DOHH2 (cell line): ENCODE results near the gene EIF2B2.

Experiments used
- H3F3A ChIP-seq: fragments of 200-600 bp; sonication (generic), shearing (Covaris generic); 2 replicates; pipeline ENCODE4 v1.6.0; 2016; ENCODE audit warnings: antibody characterized with exemption, mild to moderate bottlenecking; ENCODE audit not compliant: control insufficient read depth, insufficient read depth
- H3K27ac ChIP-seq: fragments of 200-600 bp; sonication (generic); 2 replicates; pipeline ENCODE4 v1.5.1; 2014; ENCODE audit warnings: low read depth, mild to moderate bottlenecking, low read length, moderate library complexity
- H3K27me3 ChIP-seq: fragments of 200-600 bp; sonication (generic); 2 replicates; pipeline ENCODE4 v1.6.1; 2014; ENCODE audit warnings: mild to moderate bottlenecking, low read length, mixed read lengths; ENCODE audit not compliant: control insufficient read depth
- H3K36me3 ChIP-seq: fragments of 200-600 bp; sonication (generic); 2 replicates; pipeline ENCODE4 v1.6.1; 2014; ENCODE audit warnings: mild to moderate bottlenecking, low read length, moderate library complexity, mixed read lengths; ENCODE audit not compliant: control insufficient read depth
- H3K4me1 ChIP-seq: fragments of 200-600 bp; sonication (generic); 2 replicates; pipeline ENCODE4 v1.6.1; 2014; ENCODE audit warnings: mild to moderate bottlenecking, low read length, mixed read lengths; ENCODE audit not compliant: control insufficient read depth
- H3K4me2 ChIP-seq: fragments of 200-600 bp; sonication (generic); 2 replicates; pipeline ENCODE4 v1.6.0; 2014; ENCODE audit warnings: mild to moderate bottlenecking, low read length, moderate library complexity
- H3K4me3 ChIP-seq: fragments of 200-600 bp; sonication (generic); 2 replicates; pipeline ENCODE4 v1.5.1; 2014; ENCODE audit warnings: mild to moderate bottlenecking, low read length, mixed read lengths
- H3K79me2 ChIP-seq: fragments of 200-600 bp; sonication (generic); 2 replicates; pipeline ENCODE4 v1.6.1; 2014; ENCODE audit warnings: mild to moderate bottlenecking, low read length, mixed read lengths; ENCODE audit not compliant: control insufficient read depth
- H3K9me2 ChIP-seq: fragments of 200-600 bp; sonication (generic); replicated peaks from 2 replicates; pipeline ENCODE4 v1.6.1; 2014; ENCODE audit warnings: mild to moderate bottlenecking, low read length, mixed read lengths; ENCODE audit not compliant: control insufficient read depth
- H3K9me3 ChIP-seq: fragments of 200-600 bp; sonication (generic); 2 replicates; pipeline ENCODE4 v1.6.1; 2014; ENCODE audit warnings: antibody characterized with exemption, low read length, mixed read lengths; ENCODE audit not compliant: control insufficient read depth, insufficient read depth
- H4K20me1 ChIP-seq: fragments of 200-600 bp; sonication (generic); 2 replicates; pipeline ENCODE4 v1.6.0; 2014; ENCODE audit warnings: low read depth, mild to moderate bottlenecking, antibody characterized with exemption, low read length, moderate library complexity; ENCODE audit not compliant: control insufficient read depth, insufficient read depth
- EZH2phosphoT487 ChIP-seq: fragments of 200-600 bp; sonication (generic); IDR thresholded peaks from 2 replicates; pipeline ENCODE4 v1.6.1; 2017; ENCODE audit warnings: borderline replicate concordance, mild to moderate bottlenecking, antibody characterized with exemption, low read length, moderate library complexity, mixed read lengths
- TF ChIP-seq, protein P1 (sequence below): fragments of 200-600 bp; sonication (generic); IDR thresholded peaks from one replicate; pipeline ENCODE4 v1.5.1; 2014; ENCODE audit warnings: antibody characterized with exemption, mild to moderate bottlenecking, low read depth, low read length; ENCODE audit not compliant: poor library complexity, severe bottlenecking

Gene EIF2B2

DNA sequence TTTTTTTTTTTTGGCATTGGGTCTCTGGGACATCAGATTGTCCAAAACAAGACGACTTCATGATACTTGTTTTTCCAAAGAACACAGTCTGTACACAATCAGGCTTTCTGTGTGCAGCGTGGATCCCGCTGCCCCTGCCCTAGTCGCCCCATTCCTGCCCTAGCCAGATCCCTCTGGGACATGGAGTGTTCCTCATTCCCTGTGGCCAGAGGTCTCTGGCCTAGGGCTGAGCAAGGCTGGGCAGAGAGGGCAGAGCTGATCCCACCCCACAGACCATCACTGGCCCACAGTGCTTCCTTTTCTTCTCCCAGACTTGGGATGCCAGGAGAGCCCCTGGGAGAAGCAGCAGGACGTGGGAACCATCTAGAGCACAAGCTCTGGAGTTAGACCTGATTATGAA is 20.9 kb upstream of the EIF2B2 start:
- no peak overlapping the region for H3K4me3 ChIP-seq
- no peaks in the 10 kb centered on the region for H3K9me2 ChIP-seq
- no peaks in the 10 kb centered on the region; the same call in 1 of the 2 replicates for H3K4me1 ChIP-seq
- no peaks in the 10 kb centered on the region for H4K20me1 ChIP-seq
- H3K36me3 ChIP-seq, result no peaks in the 10 kb centered on the region
- no peaks in the 10 kb centered on the region for H3K9me3 ChIP-seq
- H3K27me3 ChIP-seq, result no peaks in the 10 kb centered on the region
- H3K27ac ChIP-seq, result no peak overlapping the region
- H3K4me2 ChIP-seq, result no peak overlapping the region
- H3K79me2 ChIP-seq, result no peaks in the 10 kb centered on the region
- no peaks in the 10 kb centered on the region for H3F3A ChIP-seq
- TF ChIP-seq, protein P1, sequence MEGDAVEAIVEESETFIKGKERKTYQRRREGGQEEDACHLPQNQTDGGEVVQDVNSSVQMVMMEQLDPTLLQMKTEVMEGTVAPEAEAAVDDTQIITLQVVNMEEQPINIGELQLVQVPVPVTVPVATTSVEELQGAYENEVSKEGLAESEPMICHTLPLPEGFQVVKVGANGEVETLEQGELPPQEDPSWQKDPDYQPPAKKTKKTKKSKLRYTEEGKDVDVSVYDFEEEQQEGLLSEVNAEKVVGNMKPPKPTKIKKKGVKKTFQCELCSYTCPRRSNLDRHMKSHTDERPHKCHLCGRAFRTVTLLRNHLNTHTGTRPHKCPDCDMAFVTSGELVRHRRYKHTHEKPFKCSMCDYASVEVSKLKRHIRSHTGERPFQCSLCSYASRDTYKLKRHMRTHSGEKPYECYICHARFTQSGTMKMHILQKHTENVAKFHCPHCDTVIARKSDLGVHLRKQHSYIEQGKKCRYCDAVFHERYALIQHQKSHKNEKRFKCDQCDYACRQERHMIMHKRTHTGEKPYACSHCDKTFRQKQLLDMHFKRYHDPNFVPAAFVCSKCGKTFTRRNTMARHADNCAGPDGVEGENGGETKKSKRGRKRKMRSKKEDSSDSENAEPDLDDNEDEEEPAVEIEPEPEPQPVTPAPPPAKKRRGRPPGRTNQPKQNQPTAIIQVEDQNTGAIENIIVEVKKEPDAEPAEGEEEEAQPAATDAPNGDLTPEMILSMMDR, result no peak
- no peak for TF ChIP-seq EZH2phosphoT487

- H3K9me3 ChIP-seq, result no peaks in the 10 kb centered on the region
- H3K36me3 ChIP-seq, result no peaks in the 10 kb centered on the region
- H3K4me1 ChIP-seq, result no peaks in the 10 kb centered on the region; the same call in 1 of the 2 replicates
- no peaks in the 10 kb centered on the region for H3K79me2 ChIP-seq
- no peak for TF ChIP-seq EZH2phosphoT487
- TF ChIP-seq, protein P1, result no peak
- H3K4me2 ChIP-seq, result no peak overlapping the region
- H3F3A ChIP-seq, result no peaks in the 10 kb centered on the region
- no peak overlapping the region for H3K4me3 ChIP-seq
- H3K27ac ChIP-seq, result no peak overlapping the region
- H4K20me1 ChIP-seq, result no peaks in the 10 kb centered on the region
- no peaks in the 10 kb centered on the region for H3K9me2 ChIP-seq
- no peaks in the 10 kb centered on the region for H3K27me3 ChIP-seq
Observed at GRCh38 chr14:74982661-74983060, 20.1 kb upstream of the EIF2B2 start.

- no peaks in the 10 kb centered on the region for H3F3A ChIP-seq
- no peaks in the 10 kb centered on the region for H3K36me3 ChIP-seq
- H3K4me2 ChIP-seq, result no peak overlapping the region
- no peaks in the 10 kb centered on the region for H3K9me3 ChIP-seq
- no peaks in the 10 kb centered on the region for H3K9me2 ChIP-seq
- TF ChIP-seq, protein P1, result no peak
- no peak for TF ChIP-seq EZH2phosphoT487
- no peak overlapping the region for H3K27ac ChIP-seq
- H3K27me3 ChIP-seq, result no peaks in the 10 kb centered on the region
- no peak overlapping the region for H3K4me3 ChIP-seq
- no peaks in the 10 kb centered on the region for H3K79me2 ChIP-seq
- no peaks in the 10 kb centered on the region for H4K20me1 ChIP-seq
- no peaks in the 10 kb centered on the region; the same call in 1 of the 2 replicates for H3K4me1 ChIP-seq
Observed at GRCh38 chr14:74983343-74983742, 19.4 kb upstream of the EIF2B2 start.
